Naive thymus-derived CD4-positive, alpha-beta T cell (primary cell): ENCODE data around the gene RBBP5. TPM values are rescaled to one million over a fixed set of nuclear protein-coding genes. Genes with fewer than 3 reads are reported as not detected.

Experiments used
- ATAC-seq: fragments of 150-1000 bp; cut with Tn5 transposase; 2 replicates; pipeline ENCODE4 v1.10.0; 2021; ENCODE audit warnings: mild to moderate bottlenecking, moderate library complexity
- CTCF ChIA-PET: fragments of 350-600 bp; sonication (Branson Sonifier 250); formaldehyde crosslinking; loops from one replicate; lab custom pipeline; 2021; ENCODE audit warnings: antibody characterized with exemption; lab: Charles Lee
- POLR2A ChIA-PET: fragments of 350-600 bp; sonication (Branson Sonifier 250); formaldehyde crosslinking; loops from one replicate; lab custom pipeline; 2021; ENCODE audit warnings: antibody characterized with exemption, inconsistent platforms; lab: Charles Lee
- DNase-seq, 9 donors: peaks; one replicate each; pipeline versions ENCODE4 v3.0.0 to v3.0.0-alpha.2; 2020 to 2022; ENCODE audit warnings: mixed read lengths in 1 of 9
- H3K27ac ChIP-seq: one replicate; pipeline ENCODE4 v1.7.0; 2013; ENCODE audit warnings: mild to moderate bottlenecking, low read depth, low read length, moderate library complexity
- H3K27me3 ChIP-seq, 2 donors: one replicate each; pipeline ENCODE4 v1.7.0; 2013; ENCODE audit warnings: low read length in 2 of 2, mild to moderate bottlenecking in 2 of 2, moderate library complexity in 2 of 2; ENCODE audit not compliant: control insufficient read depth in 2 of 2, insufficient read depth in 2 of 2
- H3K36me3 ChIP-seq, 3 experiments: 1 replicate in 2 of 3; 2 replicates in 1 of 3; pipeline ENCODE4 v1.7.0; 2013; ENCODE audit warnings: low read length in 3 of 3, mild to moderate bottlenecking in 3 of 3, moderate library complexity in 1 of 3; ENCODE audit not compliant: insufficient read depth in 3 of 3, control insufficient read depth in 2 of 3
- H3K4me1 ChIP-seq, 2 donors: one replicate each; pipeline ENCODE4 v1.7.0; 2013; ENCODE audit warnings: low read length in 2 of 2, mild to moderate bottlenecking in 2 of 2, moderate library complexity in 1 of 2; ENCODE audit not compliant: control insufficient read depth in 2 of 2, insufficient read depth in 2 of 2
- H3K4me3 ChIP-seq: 2 replicates; pipeline ENCODE4 v1.7.0; 2013; ENCODE audit warnings: mild to moderate bottlenecking, low read length
- H3K9me3 ChIP-seq, 3 experiments: 1 replicate in 2 of 3; 2 replicates in 1 of 3; pipeline ENCODE4 v1.7.0; 2013; ENCODE audit warnings: low read length in 3 of 3; ENCODE audit not compliant: control insufficient read depth in 2 of 3
- H3K27ac Mint-ChIP-seq, 9 donors: one replicate each; pipeline ENCODE4 v1.8.0; 2020 to 2022; ENCODE audit warnings: mixed read lengths in 9 of 9, mild to moderate bottlenecking in 8 of 9, moderate library complexity in 5 of 9, inconsistent platforms in 2 of 9
- H3K27me3 Mint-ChIP-seq, 5 donors: one replicate each; pipeline ENCODE4 v1.8.0; 2021 to 2022; ENCODE audit warnings: mixed read lengths in 5 of 5, mild to moderate bottlenecking in 1 of 5
- H3K36me3 Mint-ChIP-seq, 5 donors: one replicate each; pipeline ENCODE4 v1.8.0; 2020 to 2022; ENCODE audit warnings: mixed read lengths in 5 of 5, mild to moderate bottlenecking in 3 of 5, inconsistent platforms in 1 of 5
- H3K4me1 Mint-ChIP-seq, 7 donors: one replicate each; pipeline ENCODE4 v1.8.0; 2020 to 2022; ENCODE audit warnings: mixed read lengths in 7 of 7, mild to moderate bottlenecking in 3 of 7, inconsistent platforms in 1 of 7
- H3K4me3 Mint-ChIP-seq, 10 donors: one replicate each; pipeline ENCODE4 v1.8.0; 2020 to 2022; ENCODE audit warnings: mild to moderate bottlenecking in 10 of 10, mixed read lengths in 10 of 10, moderate library complexity in 6 of 10, inconsistent platforms in 2 of 10
- H3K9me3 Mint-ChIP-seq, 11 donors: one replicate each; pipeline ENCODE4 v1.8.0; 2020 to 2022; ENCODE audit warnings: mixed read lengths in 11 of 11, mild to moderate bottlenecking in 4 of 11, inconsistent platforms in 1 of 11, moderate library complexity in 1 of 11
- intact Hi-C, 2 donors: fragments of 100-400 bp; cut with micrococcal nuclease; formaldehyde crosslinking; loops; one replicate each; pipeline ENCODE4 v1.15.1; 2023
- polyA plus RNA-seq, 2 donors: library from polyadenylated mRNA; unstranded; fragments of 300-500 nt; fragmentation: Illumina TruSeq; gene quantifications; one replicate each; pipeline ENCODE4 v1.2.3, GENCODE V29; 2021
- total RNA-seq, 6 experiments: library from RNA in 5 of 6; stranded (reverse) in 5 of 6; gene quantifications; 1 replicate in 5 of 6; 2 replicates in 1 of 6; pipeline ENCODE4 v1.2.3 and lab custom pipeline; 2021 to 2026

RBBP5 gene
- total and polyA plus RNA-seq, 7 experiments from 2014 or later: 11.0 to 31.5 (median 21.1) TPM

GRCh38 chr1:205038132-205038786 lies 83.5 kb downstream of the RBBP5 start:
- no peak for ATAC-seq
- H3K27ac ChIP-seq: no peak overlapping the region
- H3K4me3 ChIP-seq: no peak overlapping the region
- no peak overlapping the region for H3K27ac Mint-ChIP-seq
- POLR2A ChIA-PET: no interaction called here
- CTCF ChIA-PET: interaction anchor here (1.1 kb wide), 1 partner anchor 24 kb away, joined by 3 read pairs; no protein-coding TSS in a partner anchor
- no peak overlapping the region for H3K4me3 Mint-ChIP-seq
- no peaks in the 10 kb centered on the region for H3K36me3 ChIP-seq
- peaks cover 16 to 38% (median 22%) of the 10 kb centered on the region in 5 donors for H3K27me3 Mint-ChIP-seq
- intact Hi-C loops: no loop called here
- H3K36me3 Mint-ChIP-seq: peaks cover 0 to 4% (median 0%) of the 10 kb centered on the region in 5 donors
- peaks cover 0 to 4% (median 0%) of the 10 kb centered on the region in 7 donors for H3K4me1 Mint-ChIP-seq
- peaks cover 0 to 6% (median 0%) of the 10 kb centered on the region in 11 donors for H3K9me3 Mint-ChIP-seq
- H3K4me1 ChIP-seq: no peaks in the 10 kb centered on the region
- no peaks in the 10 kb centered on the region for H3K27me3 ChIP-seq
- DNase-seq: no peak
- no peaks in the 10 kb centered on the region for H3K9me3 ChIP-seq

- no peak for ATAC-seq
- H3K9me3 Mint-ChIP-seq: peaks cover 0 to 6% (median 0%) of the 10 kb centered on the region in 11 donors
- no peak overlapping the region for H3K4me3 ChIP-seq
- no peak overlapping the region for H3K27ac ChIP-seq
- no peaks in the 10 kb centered on the region for H3K36me3 ChIP-seq
- CTCF ChIA-PET: no interaction called here
- peaks cover 0 to 4% (median 0%) of the 10 kb centered on the region in 7 donors for H3K4me1 Mint-ChIP-seq
- H3K36me3 Mint-ChIP-seq: peaks cover 0 to 4% (median 0%) of the 10 kb centered on the region in 5 donors
- H3K27ac Mint-ChIP-seq: no peak overlapping the region
- no peak overlapping the region for H3K4me3 Mint-ChIP-seq
- H3K27me3 Mint-ChIP-seq: peaks cover 15 to 34% (median 19%) of the 10 kb centered on the region in 5 donors
- no peak for DNase-seq
- intact Hi-C loops: no loop called here
- POLR2A ChIA-PET: no interaction called here
- H3K9me3 ChIP-seq: no peaks in the 10 kb centered on the region
- no peaks in the 10 kb centered on the region for H3K4me1 ChIP-seq
- H3K27me3 ChIP-seq: no peaks in the 10 kb centered on the region
These were observed 84.2 kb downstream of the RBBP5 start for GRCh38 chr1:205037539-205037938.

Other genes with a start within 250 kb of the RBBP5 start
- not detected for gene CNTN2, start 78.8 kb downstream of the RBBP5 start, total RNA-seq
- gene CNTN2, start 78.8 kb downstream of the RBBP5 start, polyA plus RNA-seq: not detected
- 1 to 10 TPM; 2.3 to 8.9 (median 3.7) TPM for gene TMEM81, start 37.5 kb downstream of the RBBP5 start, total RNA-seq
- under 1 TPM; 0.79 to 0.83 TPM for gene TMEM81, start 37.5 kb downstream of the RBBP5 start, polyA plus RNA-seq
- gene DSTYK, start 89.7 kb upstream of the RBBP5 start, total RNA-seq: 10 to 100 TPM; 11.3 to 18.5 (median 15.2) TPM
- gene DSTYK, start 89.7 kb upstream of the RBBP5 start, polyA plus RNA-seq: 1 to 10 TPM; 6.4 to 9.5 TPM
- gene TMCC2, start 106.0 kb upstream of the RBBP5 start, total RNA-seq: 1 to 10 TPM; 1.1 to 3.6 (median 1.8) TPM
- gene TMCC2, start 106.0 kb upstream of the RBBP5 start, polyA plus RNA-seq: under 1 TPM; 0.30 to 0.38 TPM
- 10 to 100 TPM in 4 of 5 experiments, 1 to 10 TPM in 1; 9.1 to 57.8 (median 23.0) TPM for gene NUAK2, start 199.8 kb upstream of the RBBP5 start, total RNA-seq
- 10 to 100 TPM; 40.7 to 85.5 TPM for gene NUAK2, start 199.8 kb upstream of the RBBP5 start, polyA plus RNA-seq
- gene KLHDC8A, start 234.9 kb upstream of the RBBP5 start, total RNA-seq: not detected
- gene KLHDC8A, start 234.9 kb upstream of the RBBP5 start, polyA plus RNA-seq: not detected